HG02588 (cell line): ENCODE results near the gene LRCH2.
"Not testable (repeated sequence)": the region's sequence is repeated elsewhere in the genome, so short reads cannot be mapped to it uniquely, and the experiment has no call there.

Source experiments
- ATAC-seq: cut with Tn5 transposase; IDR thresholded peaks from one replicate; pipeline ENCODE4 v1.9.1; 2021; ENCODE audit warnings: mild to moderate bottlenecking, moderate library complexity; ENCODE audit not compliant: unreplicated experiment

LRCH2 gene

GRCh38 chrX:115214151-115214550, 19.7 kb downstream of the LRCH2 start:
- no peak for ATAC-seq

GRCh38 chrX:115209547-115209946, 24.3 kb downstream of the LRCH2 start:
- not testable (repeated sequence) for ATAC-seq

GRCh38 chrX:115204040-115204439, 29.9 kb downstream of the LRCH2 start:
- ATAC-seq = no peak

- ATAC-seq = no peak
Measured at GRCh38 chrX:115192244-115192700, 41.6 kb downstream of the LRCH2 start.

GRCh38 chrX:115191490-115192243, 42.2 kb downstream of the LRCH2 start:
- ATAC-seq = no peak

- no peak for ATAC-seq
Measured at GRCh38 chrX:115190636-115191489, 43.0 kb downstream of the LRCH2 start.

- ATAC-seq = no peak
Measured at GRCh38 chrX:115189646-115190635, 44.0 kb downstream of the LRCH2 start.

GRCh38 chrX:115189110-115189509, 44.8 kb downstream of the LRCH2 start, which contains the start of gene RBMXL3:
RBMXL3 (plus strand) TSS chrX:115189410; CDS start chrX:115189442, 32 bp downstream.
- ATAC-seq = no peak

- no peak for ATAC-seq
Measured at GRCh38 chrX:115183980-115184379, 49.9 kb downstream of the LRCH2 start.

- ATAC-seq = no peak
Measured at GRCh38 chrX:115178473-115178872, 55.4 kb downstream of the LRCH2 start.

- no peak for ATAC-seq
Measured at GRCh38 chrX:115177932-115178331, 56.0 kb downstream of the LRCH2 start.

- no peak for ATAC-seq
Measured at GRCh38 chrX:115174548-115174947, 59.3 kb downstream of the LRCH2 start.

- no peak for ATAC-seq
Measured at GRCh38 chrX:115173181-115173580, 60.7 kb downstream of the LRCH2 start.

- ATAC-seq = no peak
Measured at GRCh38 chrX:115147220-115147619, 86.7 kb downstream of the LRCH2 start.

- ATAC-seq = no peak
Measured at GRCh38 chrX:115142057-115142456, 91.8 kb downstream of the LRCH2 start.

GRCh38 chrX:115138040-115138439, 95.9 kb downstream of the LRCH2 start:
- ATAC-seq = no peak

GRCh38 chrX:115134382-115134781, 99.5 kb downstream of the LRCH2 start:
- ATAC-seq = no peak

GRCh38 chrX:115112411-115112810, 121.5 kb downstream of the LRCH2 start:
- ATAC-seq = no peak

- no peak for ATAC-seq
Measured at GRCh38 chrX:115098897-115099296, 135.0 kb downstream of the LRCH2 start.

GRCh38 chrX:115093191-115093590, 140.7 kb downstream of the LRCH2 start:
- ATAC-seq = no peak

GRCh38 chrX:115089419-115089818, 144.5 kb downstream of the LRCH2 start:
- ATAC-seq = no peak
